RWPE2 (cell line): ENCODE measurements around the gene VLDLR.

Source experiments
- ATAC-seq: fragments of 200-7000 bp; cut with Tn5 transposase; 3 replicates; pipeline ENCODE4 v1.9.1; 2021; ENCODE audit warnings: low read depth
- DNase-seq: peaks from one replicate; pipeline ENCODE4 v3.0.0-alpha.2; 2020; ENCODE audit warnings: low spot score
- H3K27ac ChIP-seq: fragments of 450-650 bp; 2 replicates; pipeline ENCODE4 v1.5.1; 2017; ENCODE audit warnings: mild to moderate bottlenecking; ENCODE audit not compliant: poor library complexity, severe bottlenecking
- H3K27me3 ChIP-seq: fragments of 250-450 bp; sonication (Bioruptor Pico); 2 replicates; pipeline ENCODE4 v1.5.1; 2021; ENCODE audit warnings: mild to moderate bottlenecking, moderate library complexity; ENCODE audit not compliant: insufficient read depth, poor library complexity, severe bottlenecking
- H3K36me3 ChIP-seq: fragments of 250-450 bp; sonication (Bioruptor Pico); 2 replicates; pipeline ENCODE4 v1.5.1; 2020; ENCODE audit warnings: low read depth, mild to moderate bottlenecking, moderate library complexity
- H3K4me1 ChIP-seq: fragments of 250-450 bp; sonication (Bioruptor Pico); 2 replicates; pipeline ENCODE4 v1.5.1; 2021; ENCODE audit warnings: mild to moderate bottlenecking, moderate library complexity; ENCODE audit not compliant: insufficient read depth, poor library complexity, severe bottlenecking
- H3K4me3 ChIP-seq: fragments of 250-450 bp; sonication (Bioruptor Pico); 2 replicates; pipeline ENCODE4 v1.5.1; 2021; ENCODE audit warnings: mild to moderate bottlenecking, moderate library complexity; ENCODE audit not compliant: severe bottlenecking
- H3K9me3 ChIP-seq: fragments of 250-450 bp; sonication (Bioruptor Pico); 2 replicates; pipeline ENCODE4 v1.5.1; 2021; ENCODE audit warnings: mild to moderate bottlenecking, moderate library complexity; ENCODE audit not compliant: severe bottlenecking
- TF ChIP-seq, protein P1 (sequence below): fragments of 450-650 bp; IDR thresholded peaks from one replicate; pipeline ENCODE4 v1.5.1; 2017; ENCODE audit warnings: mild to moderate bottlenecking, moderate library complexity; ENCODE audit not compliant: poor library complexity, severe bottlenecking

The VLDLR gene

DNA sequence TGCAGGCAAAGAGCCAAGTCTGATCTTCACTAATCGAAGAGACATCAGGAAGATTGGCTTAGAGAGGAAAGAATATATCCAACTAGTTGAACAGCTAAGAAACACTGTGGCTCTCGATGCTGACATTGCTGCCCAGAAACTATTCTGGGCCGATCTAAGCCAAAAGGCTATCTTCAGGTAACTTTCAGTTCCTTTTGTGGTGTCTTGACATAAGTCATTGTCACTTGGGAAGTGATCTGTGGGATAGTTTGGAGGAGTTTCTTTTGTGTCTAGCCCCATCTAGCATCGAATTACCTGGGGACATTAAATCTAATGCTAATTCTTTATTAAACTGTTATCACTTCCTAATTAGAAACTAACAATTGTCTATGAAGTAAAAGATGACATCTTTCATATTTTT is 24.0 kb downstream of the VLDLR start:
- DNase-seq (no peak), ATAC-seq (no peak)
- TF ChIP-seq, protein P1, sequence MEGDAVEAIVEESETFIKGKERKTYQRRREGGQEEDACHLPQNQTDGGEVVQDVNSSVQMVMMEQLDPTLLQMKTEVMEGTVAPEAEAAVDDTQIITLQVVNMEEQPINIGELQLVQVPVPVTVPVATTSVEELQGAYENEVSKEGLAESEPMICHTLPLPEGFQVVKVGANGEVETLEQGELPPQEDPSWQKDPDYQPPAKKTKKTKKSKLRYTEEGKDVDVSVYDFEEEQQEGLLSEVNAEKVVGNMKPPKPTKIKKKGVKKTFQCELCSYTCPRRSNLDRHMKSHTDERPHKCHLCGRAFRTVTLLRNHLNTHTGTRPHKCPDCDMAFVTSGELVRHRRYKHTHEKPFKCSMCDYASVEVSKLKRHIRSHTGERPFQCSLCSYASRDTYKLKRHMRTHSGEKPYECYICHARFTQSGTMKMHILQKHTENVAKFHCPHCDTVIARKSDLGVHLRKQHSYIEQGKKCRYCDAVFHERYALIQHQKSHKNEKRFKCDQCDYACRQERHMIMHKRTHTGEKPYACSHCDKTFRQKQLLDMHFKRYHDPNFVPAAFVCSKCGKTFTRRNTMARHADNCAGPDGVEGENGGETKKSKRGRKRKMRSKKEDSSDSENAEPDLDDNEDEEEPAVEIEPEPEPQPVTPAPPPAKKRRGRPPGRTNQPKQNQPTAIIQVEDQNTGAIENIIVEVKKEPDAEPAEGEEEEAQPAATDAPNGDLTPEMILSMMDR: no peak
- Histone ChIP-seq H3K27ac (no peak overlapping the region), H3K4me1 (no peaks in the 10 kb centered on the region), H3K4me3 (no peak overlapping the region), H3K27me3 (no peaks in the 10 kb centered on the region), H3K36me3 (peaks cover 79% of the 10 kb centered on the region), H3K9me3 (no peaks in the 10 kb centered on the region)

DNA sequence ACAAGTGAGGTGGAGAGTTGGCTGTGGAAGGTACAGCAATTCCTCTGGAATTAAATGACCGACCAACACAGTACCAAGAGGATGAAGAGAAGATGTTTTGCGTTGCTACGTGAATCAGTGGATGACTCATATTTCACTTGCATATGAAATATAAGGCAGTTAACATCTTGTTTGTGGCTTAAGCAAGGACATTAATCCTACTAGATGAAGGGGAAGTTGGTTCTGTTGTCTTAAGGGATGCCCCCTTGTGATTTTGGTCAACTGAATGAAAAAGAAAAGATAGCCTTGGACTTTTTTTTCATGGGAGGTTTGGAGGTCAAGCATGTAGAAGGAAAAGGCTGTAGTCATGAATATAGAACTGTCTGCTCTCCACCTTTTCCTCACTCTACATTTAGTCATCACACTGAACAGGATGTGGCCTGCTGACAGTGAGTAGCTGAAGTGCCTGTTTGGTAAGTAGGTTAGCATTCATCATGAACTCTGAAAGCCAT is 33.9 kb downstream of the VLDLR start:
- Histone ChIP-seq H3K9me3 (no peaks in the 10 kb centered on the region), H3K4me1 (peaks cover 14% of the 10 kb centered on the region), H3K4me3 (no peak overlapping the region), H3K27me3 (no peaks in the 10 kb centered on the region), H3K36me3 (peaks cover 46% of the 10 kb centered on the region), H3K27ac (peak overlapping the region; percentile 87)
- DNase-seq (no peak), ATAC-seq (peak; percentile 97)
- TF ChIP-seq, protein P1: no peak

DNA sequence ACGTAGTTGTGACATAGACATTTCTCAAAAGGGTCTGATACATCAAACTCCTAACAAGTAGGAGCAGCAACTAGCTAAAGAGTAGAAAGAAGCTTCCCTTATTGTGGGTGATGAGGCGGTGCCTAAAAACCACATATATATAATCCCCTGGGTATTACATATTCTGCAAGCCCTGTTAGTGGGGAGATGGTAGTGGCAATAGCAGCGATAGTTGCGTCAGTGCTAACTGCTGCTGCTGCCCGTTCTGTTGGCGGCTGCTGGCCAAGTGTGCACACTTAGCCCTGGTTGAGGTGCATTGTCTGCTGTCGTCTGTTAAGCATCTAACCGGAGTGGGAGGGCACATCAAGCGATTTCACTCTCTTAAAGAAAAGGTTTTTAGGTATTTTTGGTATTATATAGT is 35.8 kb downstream of the VLDLR start:
- H3K4me3 ChIP-seq: no peak overlapping the region
- no peak for ATAC-seq

DNA sequence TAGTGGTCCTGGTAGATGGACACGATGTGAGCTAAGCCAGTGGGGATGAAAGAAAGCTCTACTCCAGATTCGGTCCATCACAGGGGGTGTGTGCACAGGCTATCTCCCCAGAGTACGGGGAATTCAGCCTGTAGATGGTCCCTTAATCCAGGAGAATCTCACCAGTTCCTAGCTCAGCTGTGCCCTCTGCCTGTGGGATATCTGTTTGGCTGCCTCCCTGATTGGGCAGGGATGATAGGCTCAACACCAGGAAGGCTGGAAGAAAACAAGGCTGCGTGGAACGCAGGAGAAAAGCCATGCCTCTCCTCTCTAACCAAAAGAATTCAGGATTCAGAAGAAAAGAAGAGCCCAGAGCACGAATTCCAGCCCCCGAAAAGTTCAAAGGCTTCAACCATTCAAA is 40.9 kb downstream of the VLDLR start:
- no peaks in the 10 kb centered on the region for H3K36me3 ChIP-seq
- TF ChIP-seq, protein P1: no peak
- H3K4me3 ChIP-seq: no peak overlapping the region
- no peak for ATAC-seq
- no peak overlapping the region for H3K27ac ChIP-seq
- DNase-seq: no peak
- no peaks in the 10 kb centered on the region for H3K27me3 ChIP-seq
- H3K9me3 ChIP-seq: no peaks in the 10 kb centered on the region
- no peaks in the 10 kb centered on the region for H3K4me1 ChIP-seq

More for the DNA sequence above, 35.8 kb downstream of the VLDLR start:
- DNase-seq: no peak
- no peaks in the 10 kb centered on the region for H3K9me3 ChIP-seq
- peaks cover 26% of the 10 kb centered on the region for H3K36me3 ChIP-seq
- peaks cover 14% of the 10 kb centered on the region for H3K4me1 ChIP-seq
- no peak overlapping the region for H3K27ac ChIP-seq
- no peaks in the 10 kb centered on the region for H3K27me3 ChIP-seq
- TF ChIP-seq, protein P1: no peak

DNA sequence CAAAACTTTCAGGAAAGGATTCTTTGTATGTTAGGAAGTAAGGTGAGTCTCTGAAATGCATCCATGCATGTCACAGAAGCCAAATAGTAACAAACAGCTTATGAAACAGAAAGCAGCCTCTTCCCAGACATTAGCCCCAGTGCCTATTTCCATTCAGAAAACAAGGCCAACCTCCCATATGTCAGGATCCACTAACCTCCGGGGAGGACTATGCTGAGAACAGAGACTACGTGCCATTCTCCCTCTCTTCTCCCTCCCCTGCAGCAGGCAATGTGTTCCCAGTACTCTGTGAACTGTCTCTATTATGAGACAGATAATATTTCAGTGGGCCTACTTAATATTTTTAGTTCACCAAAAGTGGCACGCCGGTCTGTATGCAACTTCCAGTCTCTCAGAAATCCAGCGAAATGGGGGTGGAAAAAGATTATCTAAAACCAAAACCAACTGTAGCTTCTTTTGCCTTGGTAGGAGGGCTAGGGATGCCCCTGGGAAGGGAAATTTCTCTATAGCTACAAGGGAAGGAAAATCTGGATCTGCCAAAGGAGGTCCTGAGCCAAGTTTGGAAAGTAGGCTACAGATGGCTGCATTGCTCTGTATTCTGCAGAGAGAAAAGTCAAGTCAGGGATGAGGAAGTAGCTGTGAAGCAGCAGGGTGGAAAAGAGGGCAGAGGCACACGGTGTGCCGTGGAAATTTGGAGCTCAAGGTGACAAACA is 42.0 kb downstream of the VLDLR start:
- H3K27me3 ChIP-seq: no peaks in the 10 kb centered on the region
- H3K36me3 ChIP-seq: no peaks in the 10 kb centered on the region
- no peaks in the 10 kb centered on the region for H3K9me3 ChIP-seq
- ATAC-seq: no peak
- no peak overlapping the region for H3K27ac ChIP-seq
- TF ChIP-seq, protein P1: no peak
- H3K4me3 ChIP-seq: no peak overlapping the region
- no peaks in the 10 kb centered on the region for H3K4me1 ChIP-seq
- DNase-seq: no peak
